Esophagus squamous epithelium (tissue), 5 donors: ENCODE data around the gene TCERG1L. TPM values are rescaled to one million over a fixed set of nuclear protein-coding genes. Genes with fewer than 3 reads are reported as not detected.

Source experiments
- DNase-seq: peaks from one replicate; lab custom pipeline; 2025; lab: John Stamatoyannopoulos, UW
- H3K27ac ChIP-seq, 4 donors: fragments of 200-600 bp; sonication (generic); one replicate each; pipeline ENCODE4 v1.5.1; 2016 to 2019; ENCODE audit warnings: mild to moderate bottlenecking in 1 of 4
- H3K27me3 ChIP-seq, 4 donors: fragments of 200-600 bp; sonication (generic); 1 replicate in 3 of 4; 2 replicates in 1 of 4; pipeline versions ENCODE4 v1.5.1 to v1.6.0; 2017 to 2021; ENCODE audit warnings: antibody characterized with exemption in 1 of 4
- H3K36me3 ChIP-seq, 3 donors: fragments of 200-600 bp; sonication (generic); one replicate each; pipeline ENCODE4 v1.5.1; 2016 to 2019
- H3K4me1 ChIP-seq, 3 donors: fragments of 200-600 bp; sonication (generic); one replicate each; pipeline ENCODE4 v1.5.1; 2017 to 2019
- H3K4me3 ChIP-seq, 4 donors: fragments of 200-600 bp; sonication (generic); 1 replicate in 3 of 4; 2 replicates in 1 of 4; pipeline ENCODE4 v1.5.1; 2016 to 2019; ENCODE audit warnings: mild to moderate bottlenecking in 2 of 4, moderate library complexity in 1 of 4
- H3K9me3 ChIP-seq, 3 donors: fragments of 200-600 bp; sonication (generic); one replicate each; pipeline ENCODE4 v1.5.1; 2016 to 2019
- CTCF ChIP-seq, 6 experiments: fragments of 450-650 bp in 4 of 6; fragments of 200-600 bp in 2 of 6; sonication (generic) in 2 of 6; IDR thresholded peaks; one replicate each; pipeline ENCODE4 v1.5.1; 2016 to 2019; ENCODE audit warnings: antibody characterized with exemption in 6 of 6, mild to moderate bottlenecking in 4 of 6, moderate library complexity in 4 of 6
- POLR2A ChIP-seq, 4 donors: fragments of 450-650 bp; IDR thresholded peaks; one replicate each; pipeline ENCODE4 v1.6.1; 2017; ENCODE audit warnings: antibody characterized with exemption in 4 of 4, mild to moderate bottlenecking in 4 of 4, moderate library complexity in 3 of 4
- WGBS, 2 donors: methylation state at CpG; one replicate each; pipeline ENCODE4 v1.1.5; 2018; 5-methylcytosine and 5-hydroxymethylcytosine counted together
- intact Hi-C: fragments of 100-400 bp; cut with DNase I; formaldehyde crosslinking; loops from one replicate; pipeline ENCODE4 v1.15.0; 2022
- total RNA-seq, 4 donors: library from RNA; depleted of rRNA; stranded (reverse); fragments of >200 nt; gene quantifications; one replicate each; pipeline ENCODE4 v1.1.0, GENCODE V29; 2016
- donor health status: DM: yes; HTN: yes; CAD: no.

The TCERG1L gene
- total RNA-seq, 4 donors from 2014 or later = 0.12 to 2.9 (median 0.48) TPM

GRCh38 chr10:131077031-131077430 lies 234.5 kb downstream of the TCERG1L start:
- TF ChIP-seq CTCF (IDR thresholded peaks at IDR 0.05) (no peak), POLR2A (IDR thresholded peaks at IDR 0.05) (no peak)
- Histone ChIP-seq H3K4me1 (no peaks in the 10 kb centered on the region), H3K4me3 (no peak overlapping the region), H3K27me3 (no peaks in the 10 kb centered on the region), H3K27ac (no peak overlapping the region), H3K9me3 (no peaks in the 10 kb centered on the region), H3K36me3 (no peaks in the 10 kb centered on the region)
- WGBS, 2 donors = 77 to 79% methylated on average over 4 to 5 of the region's 6 CpGs
- DNase-seq = no peak
- intact Hi-C loops = no loop called here

- no peaks in the 10 kb centered on the region for H3K4me1 ChIP-seq
- intact Hi-C loops = no loop called here
- H3K27me3 ChIP-seq = no peaks in the 10 kb centered on the region
- DNase-seq = no peak
- no peak overlapping the region for H3K4me3 ChIP-seq
- 74 to 75% methylated on average over 4 to 6 of the region's 8 CpGs for WGBS, 2 donors
- TF ChIP-seq CTCF (IDR thresholded peaks at IDR 0.05) (no peak), POLR2A (IDR thresholded peaks at IDR 0.05) (no peak)
- no peak overlapping the region for H3K27ac ChIP-seq
- no peaks in the 10 kb centered on the region for H3K9me3 ChIP-seq
- H3K36me3 ChIP-seq = no peaks in the 10 kb centered on the region
Observed at GRCh38 chr10:131076356-131076755, 235.2 kb downstream of the TCERG1L start.

- no peaks in the 10 kb centered on the region for H3K36me3 ChIP-seq
- H3K4me1 ChIP-seq = no peaks in the 10 kb centered on the region
- H3K4me3 ChIP-seq = no peak overlapping the region
- no peak for DNase-seq
- no peak overlapping the region for H3K27ac ChIP-seq
- WGBS, 2 donors = 90 to 92% methylated on average over 7 to 12 of the region's 27 CpGs
- H3K9me3 ChIP-seq = no peaks in the 10 kb centered on the region
- no peaks in the 10 kb centered on the region for H3K27me3 ChIP-seq
- TF ChIP-seq CTCF (IDR thresholded peaks at IDR 0.05) = no peak
- no peak for TF ChIP-seq POLR2A (IDR thresholded peaks at IDR 0.05)
- intact Hi-C loops = no loop called here
Observed at GRCh38 chr10:131075218-131075770, 236.2 kb downstream of the TCERG1L start.

- H3K27ac ChIP-seq = no peak overlapping the region
- 71 to 83% methylated on average over 5 to 6 of the region's 8 CpGs for WGBS, 2 donors
- H3K4me3 ChIP-seq = no peak overlapping the region
- no peaks in the 10 kb centered on the region for H3K27me3 ChIP-seq
- no peak for DNase-seq
- no peaks in the 10 kb centered on the region for H3K9me3 ChIP-seq
- H3K36me3 ChIP-seq = no peaks in the 10 kb centered on the region
- TF ChIP-seq POLR2A (IDR thresholded peaks at IDR 0.05) (no peak), CTCF (IDR thresholded peaks at IDR 0.05) (no peak)
- intact Hi-C loops = no loop called here
- H3K4me1 ChIP-seq = no peaks in the 10 kb centered on the region
Observed at GRCh38 chr10:131074682-131075081, 236.8 kb downstream of the TCERG1L start.

GRCh38 chr10:131073469-131074035 lies 238.0 kb downstream of the TCERG1L start:
- TF ChIP-seq POLR2A (IDR thresholded peaks at IDR 0.05) = no peak
- TF ChIP-seq CTCF (IDR thresholded peaks at IDR 0.05) = no peak
- H3K27me3 ChIP-seq = no peaks in the 10 kb centered on the region
- 72 to 81% methylated on average over 4 to 8 of the region's 11 CpGs for WGBS, 2 donors
- no peaks in the 10 kb centered on the region for H3K4me1 ChIP-seq
- intact Hi-C loops = no loop called here
- no peak overlapping the region for H3K4me3 ChIP-seq
- no peaks in the 10 kb centered on the region for H3K9me3 ChIP-seq
- no peaks in the 10 kb centered on the region for H3K36me3 ChIP-seq
- no peak for DNase-seq
- H3K27ac ChIP-seq = no peak overlapping the region
